GM21447 (cell line): ENCODE measurements around the gene ZNF101.

Experiments
- ATAC-seq: cut with Tn5 transposase; IDR thresholded peaks from one replicate; pipeline ENCODE4 v1.9.1; 2021; ENCODE audit not compliant: unreplicated experiment

The ZNF101 gene

GRCh38 chr19:19637523-19638251 lies 31.0 kb upstream of the ZNF101 start:
- no peak for ATAC-seq

GRCh38 chr19:19642506-19643157 lies 26.0 kb upstream of the ZNF101 start:
- peak; percentile 10 for ATAC-seq

GRCh38 chr19:19643158-19644053 lies 25.2 kb upstream of the ZNF101 start, which contains the start of gene GMIP:
GMIP (minus strand) TSS chr19:19643657; CDS start chr19:19643529, 128 bp downstream.
- peak; percentile 64 for ATAC-seq

GRCh38 chr19:19644054-19644388 lies 24.6 kb upstream of the ZNF101 start:
- no peak for ATAC-seq

GRCh38 chr19:19645233-19645870 lies 23.3 kb upstream of the ZNF101 start:
- ATAC-seq = no peak

- ATAC-seq = no peak
Measured at GRCh38 chr19:19647037-19647835, 21.4 kb upstream of the ZNF101 start.

GRCh38 chr19:19649155-19649554 lies 19.5 kb upstream of the ZNF101 start:
- no peak for ATAC-seq

- no peak for ATAC-seq
Measured at GRCh38 chr19:19649580-19649995, 19.1 kb upstream of the ZNF101 start.

- ATAC-seq = no peak
Measured at GRCh38 chr19:19650331-19650730, 18.3 kb upstream of the ZNF101 start.

GRCh38 chr19:19651076-19651475 lies 17.6 kb upstream of the ZNF101 start:
- no peak for ATAC-seq

GRCh38 chr19:19652482-19653295 lies 15.9 kb upstream of the ZNF101 start:
- no peak for ATAC-seq

GRCh38 chr19:19653597-19654147 lies 15.0 kb upstream of the ZNF101 start:
- ATAC-seq = no peak

GRCh38 chr19:19654441-19654840 lies 14.2 kb upstream of the ZNF101 start:
- no peak for ATAC-seq

GRCh38 chr19:19655051-19655594 lies 13.5 kb upstream of the ZNF101 start:
- no peak for ATAC-seq

GRCh38 chr19:19655641-19656343 lies 12.8 kb upstream of the ZNF101 start:
- no peak for ATAC-seq

GRCh38 chr19:19656451-19657396 lies 11.9 kb upstream of the ZNF101 start:
- ATAC-seq = no peak

- no peak for ATAC-seq
Measured at GRCh38 chr19:19657397-19657783, 11.2 kb upstream of the ZNF101 start.
